ENCODE data around the gene SPEF1.
"Not testable (repeated sequence)": the region's sequence is repeated elsewhere in the genome, so short reads cannot be mapped to it uniquely, and the experiment has no call there.

Gene SPEF1

GRCh38 chr20:3808544-3808943 is 27.3 kb upstream of the SPEF1 start:
- no peak for DNase-seq

- no peak for DNase-seq
Measured at GRCh38 chr20:3804781-3805180, 23.5 kb upstream of the SPEF1 start.

GRCh38 chr20:3804254-3804751 is 23.1 kb upstream of the SPEF1 start:
- DNase-seq: no peak

- no peak for DNase-seq
Measured at GRCh38 chr20:3803854-3804253, 22.6 kb upstream of the SPEF1 start.

GRCh38 chr20:3803289-3803688 is 22.0 kb upstream of the SPEF1 start:
- DNase-seq: no peak

- no peak for DNase-seq
Measured at GRCh38 chr20:3802524-3803239, 21.4 kb upstream of the SPEF1 start.

- no peak for DNase-seq
Measured at GRCh38 chr20:3801846-3802245, 20.6 kb upstream of the SPEF1 start.

GRCh38 chr20:3801299-3801698 is 20.1 kb upstream of the SPEF1 start:
- no peak for DNase-seq

DNA sequence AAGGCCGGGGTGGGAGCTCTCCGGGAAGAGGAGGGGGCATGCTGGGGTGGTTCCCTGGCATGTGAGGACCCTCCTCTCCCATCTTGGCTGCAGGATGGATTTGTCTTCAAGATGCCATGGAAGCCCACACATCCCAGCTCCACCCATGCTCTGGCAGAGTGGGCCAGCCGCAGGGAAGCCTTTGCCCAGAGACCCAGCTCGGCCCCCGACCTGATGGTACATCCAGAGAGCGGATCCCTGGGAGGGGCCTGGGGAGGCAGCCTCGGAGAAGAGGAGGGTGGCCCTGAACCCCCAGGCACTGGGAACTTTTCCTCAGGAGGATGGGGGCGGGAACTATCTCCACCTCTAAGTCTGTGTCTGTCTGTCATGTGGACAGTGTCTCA is 19.6 kb upstream of the SPEF1 start:
- DNase-seq: no peak

DNA sequence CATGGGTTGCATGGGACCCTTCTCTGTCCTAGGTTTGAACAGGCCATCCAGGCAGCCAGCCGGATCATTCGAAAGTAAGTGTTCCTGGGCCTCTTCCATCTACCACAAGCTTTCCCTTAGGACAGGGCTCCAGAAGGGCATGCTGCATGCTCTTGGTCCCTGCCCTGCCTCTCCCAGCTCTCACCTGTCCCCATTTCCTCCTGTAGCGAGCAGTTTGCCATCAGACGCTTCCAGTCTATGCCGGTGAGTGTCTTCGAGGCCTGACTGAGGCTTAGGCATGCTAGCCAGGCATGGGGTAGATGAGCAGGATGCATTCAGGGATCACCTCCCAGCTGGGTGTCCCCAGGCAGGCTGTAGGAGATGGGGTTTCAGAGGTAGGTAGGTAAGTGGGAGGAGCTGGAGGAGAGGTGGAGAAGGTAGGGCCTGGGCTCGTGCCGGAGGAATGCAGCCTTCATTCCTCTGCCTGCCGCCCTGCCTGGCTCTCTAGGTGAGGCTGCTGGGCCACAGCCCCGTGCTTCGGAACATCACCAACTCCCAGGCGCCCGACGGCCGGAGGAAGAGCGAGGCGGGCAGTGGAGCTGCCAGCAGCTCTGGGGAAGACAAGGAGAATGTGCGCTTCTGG is 19.1 kb upstream of the SPEF1 start:
- no peak for DNase-seq

DNA sequence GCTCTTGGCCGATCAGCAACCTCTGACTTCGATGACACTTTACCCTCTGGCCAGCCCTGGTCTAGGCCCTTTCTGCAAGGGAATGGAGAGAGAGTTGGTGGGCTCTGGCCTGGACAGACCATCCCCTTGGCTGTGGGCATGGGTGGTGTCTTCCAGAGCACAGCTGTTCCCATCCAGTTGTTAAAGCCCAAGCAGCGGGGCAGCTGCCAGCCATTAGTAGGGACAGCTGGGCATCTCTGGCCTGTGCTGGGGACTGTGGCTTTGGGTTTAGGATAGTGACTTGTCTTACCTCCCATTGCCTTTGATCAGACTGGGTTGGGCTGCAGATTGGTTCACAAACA is 17.6 kb upstream of the SPEF1 start:
- peak; percentile 36 for DNase-seq

DNA sequence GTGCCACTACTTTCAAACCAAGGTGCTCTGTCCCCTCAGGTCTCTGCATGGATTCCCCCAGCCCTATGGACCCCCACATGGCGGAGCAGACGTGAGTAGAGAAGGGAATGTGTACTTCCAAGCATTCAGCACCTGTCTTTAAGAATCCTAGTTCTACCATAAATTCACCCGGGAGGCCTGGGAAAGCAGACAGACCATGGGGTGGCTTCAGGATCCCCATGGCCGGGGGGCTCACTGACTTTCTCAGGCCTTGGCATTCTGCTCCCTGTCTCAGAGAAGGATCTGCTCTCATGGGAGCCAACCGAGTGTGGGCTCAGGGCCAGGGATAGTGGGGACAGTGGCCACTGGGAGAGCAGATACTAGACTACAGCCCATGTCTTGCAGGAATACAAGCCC is 17.1 kb upstream of the SPEF1 start:
- no peak for DNase-seq

DNA sequence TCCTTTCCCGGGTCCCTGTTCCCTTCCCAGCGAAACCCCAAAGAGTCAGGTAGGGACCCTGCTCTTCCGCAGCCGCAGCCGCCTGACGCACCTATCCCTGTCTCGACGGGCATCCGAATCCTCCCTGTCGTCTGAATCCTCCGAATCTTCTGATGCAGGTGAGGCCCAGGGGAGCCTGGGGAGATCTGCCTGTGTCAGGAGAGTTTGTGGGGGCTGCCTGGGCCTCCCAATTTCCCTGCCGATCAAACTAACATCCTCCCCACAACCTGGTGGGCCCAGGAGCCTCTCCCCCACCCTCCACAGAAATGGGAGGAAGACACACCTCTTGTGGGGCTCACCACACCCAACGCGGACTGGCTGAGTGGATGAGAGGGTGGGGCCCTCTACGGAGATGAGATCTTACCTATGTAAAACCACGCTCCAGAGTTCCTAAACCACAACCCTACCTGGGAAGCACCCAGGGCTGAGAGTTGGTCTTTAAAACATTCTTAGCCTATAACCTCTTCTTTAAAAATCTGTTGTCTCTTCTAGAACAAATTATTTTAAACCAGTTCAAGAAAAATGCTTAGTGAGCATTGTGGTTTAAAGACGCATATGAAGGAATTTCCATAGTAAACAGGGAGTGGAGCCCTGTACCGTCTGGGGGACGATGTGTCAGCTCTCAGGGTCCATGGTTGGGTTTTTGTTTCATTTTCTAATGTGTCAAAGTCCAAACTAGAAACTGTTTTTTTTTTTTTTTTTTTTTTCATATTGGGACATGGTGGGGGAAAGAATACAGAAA is 16.5 kb upstream of the SPEF1 start:
- no peak for DNase-seq

- no peak for DNase-seq
Measured at GRCh38 chr20:3797226-3797545, 15.9 kb upstream of the SPEF1 start.

DNA sequence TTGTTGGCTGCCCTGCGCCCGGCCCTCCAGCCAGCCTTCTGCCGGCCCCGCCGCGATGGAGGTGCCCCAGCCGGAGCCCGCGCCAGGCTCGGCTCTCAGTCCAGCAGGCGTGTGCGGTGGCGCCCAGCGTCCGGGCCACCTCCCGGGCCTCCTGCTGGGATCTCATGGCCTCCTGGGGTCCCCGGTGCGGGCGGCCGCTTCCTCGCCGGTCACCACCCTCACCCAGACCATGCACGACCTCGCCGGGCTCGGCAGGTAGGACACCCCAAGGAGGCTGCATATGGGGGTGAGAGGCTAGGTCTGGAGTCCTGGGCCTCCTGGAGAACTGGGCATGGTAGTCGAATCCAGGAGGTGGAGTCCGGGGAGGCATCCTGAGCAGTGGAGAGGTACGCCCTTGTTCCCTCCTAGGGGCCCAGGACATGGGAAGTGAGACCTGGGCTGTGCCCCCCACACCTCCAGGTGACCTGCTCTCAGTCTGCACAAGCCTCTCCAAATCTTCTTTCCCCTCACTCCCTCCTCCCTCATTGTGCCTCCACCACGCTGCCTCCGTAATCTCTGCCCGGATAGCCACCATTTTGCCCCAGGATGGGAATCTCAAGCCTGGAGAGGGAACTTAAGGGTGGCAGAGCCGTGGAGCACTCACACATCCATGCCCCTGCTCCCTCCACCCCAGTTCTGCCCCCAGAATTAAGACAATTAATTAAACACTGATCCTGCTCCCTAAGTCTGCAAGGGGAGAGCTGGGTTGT is 15.4 kb upstream of the SPEF1 start:
- DNase-seq: no peak

GRCh38 chr20:3795511-3796468 is 14.5 kb upstream of the SPEF1 start, which contains the start of gene CDC25B:
Gene CDC25B (plus strand): TSS chr20:3796310. CDS start chr20:3796532, 222 bp downstream.
- peak; percentile 96 for DNase-seq

DNA sequence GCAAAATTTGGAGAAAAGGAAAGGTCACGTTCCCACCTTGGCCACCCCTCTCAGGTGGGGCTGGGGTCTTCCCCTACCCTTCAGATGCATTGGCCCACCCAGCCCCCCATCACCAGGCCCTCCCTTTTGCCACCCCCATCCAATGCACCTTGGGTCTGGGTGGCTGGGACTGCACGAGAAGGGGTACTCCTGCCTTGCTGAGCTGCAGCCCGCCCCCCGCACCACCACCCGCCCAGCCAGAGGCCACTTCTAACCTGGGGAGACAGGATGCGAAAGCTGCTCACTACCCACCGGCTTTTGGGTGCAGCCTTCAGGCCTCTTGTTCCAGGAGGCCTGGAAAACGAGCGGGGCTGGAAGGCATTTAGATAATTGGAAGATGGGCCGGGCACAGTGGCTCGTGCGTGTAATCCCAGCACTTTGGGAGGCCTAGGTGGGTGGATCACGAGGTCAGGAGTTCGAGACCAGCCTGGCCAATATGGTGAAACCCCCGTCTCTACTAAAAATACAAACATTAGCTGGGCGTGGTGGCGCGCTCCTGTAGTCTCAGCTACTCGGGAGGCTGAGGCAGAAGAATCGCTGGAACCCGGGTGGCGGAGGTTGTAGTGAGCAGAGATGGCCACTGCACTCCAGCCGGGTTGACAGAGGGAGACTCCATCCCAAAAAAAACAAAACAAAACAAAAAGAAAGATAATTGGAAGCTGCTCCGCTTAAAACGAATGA is 13.6 kb upstream of the SPEF1 start:
- no peak for DNase-seq

GRCh38 chr20:3794168-3794567 is 12.9 kb upstream of the SPEF1 start:
- DNase-seq: not testable (repeated sequence)

DNA sequence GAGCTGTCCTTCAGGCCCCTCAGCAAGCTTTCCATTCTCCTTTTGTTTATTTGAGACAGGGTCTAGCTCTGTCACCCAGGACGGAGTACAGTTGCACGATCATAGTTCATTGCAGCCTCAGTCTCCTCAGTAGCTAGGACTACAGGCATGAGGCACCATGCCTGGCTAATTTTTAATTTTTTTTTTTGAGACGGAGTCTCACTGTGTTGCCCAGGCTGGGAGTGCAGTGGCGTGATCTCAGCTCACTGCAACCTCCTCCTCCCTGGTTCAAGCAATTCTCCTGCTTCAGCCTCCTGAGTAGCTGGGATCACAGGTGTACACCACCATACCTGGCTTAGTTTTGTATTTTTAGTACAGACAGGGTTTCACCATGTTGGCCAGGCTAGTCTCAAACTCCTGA is 8.0 kb upstream of the SPEF1 start:
- DNase-seq: not testable (repeated sequence)

DNA sequence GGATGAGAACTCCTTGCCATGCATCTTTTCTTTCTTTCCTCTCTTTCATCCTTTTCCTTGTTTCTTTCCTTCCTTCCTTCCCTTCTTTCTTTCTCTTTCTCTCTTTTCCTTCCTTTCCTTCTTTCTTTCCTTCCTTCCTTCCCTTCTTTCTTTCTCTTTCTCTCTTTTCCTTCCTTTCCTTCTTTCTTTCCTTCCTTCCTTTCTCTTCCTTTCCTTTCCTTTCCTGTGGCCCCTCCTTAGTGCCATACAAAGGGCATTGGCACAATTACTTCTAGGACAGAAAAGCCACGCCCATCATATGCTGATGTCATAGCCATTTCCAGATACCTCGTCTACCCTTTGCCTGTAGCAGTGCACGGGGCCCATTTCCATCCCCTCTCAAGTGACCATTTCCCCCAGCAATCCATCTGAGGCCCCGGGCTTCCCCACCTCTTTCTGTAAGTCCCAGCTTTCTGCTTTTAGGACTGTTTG is 7.5 kb upstream of the SPEF1 start:
- DNase-seq: no peak

DNA sequence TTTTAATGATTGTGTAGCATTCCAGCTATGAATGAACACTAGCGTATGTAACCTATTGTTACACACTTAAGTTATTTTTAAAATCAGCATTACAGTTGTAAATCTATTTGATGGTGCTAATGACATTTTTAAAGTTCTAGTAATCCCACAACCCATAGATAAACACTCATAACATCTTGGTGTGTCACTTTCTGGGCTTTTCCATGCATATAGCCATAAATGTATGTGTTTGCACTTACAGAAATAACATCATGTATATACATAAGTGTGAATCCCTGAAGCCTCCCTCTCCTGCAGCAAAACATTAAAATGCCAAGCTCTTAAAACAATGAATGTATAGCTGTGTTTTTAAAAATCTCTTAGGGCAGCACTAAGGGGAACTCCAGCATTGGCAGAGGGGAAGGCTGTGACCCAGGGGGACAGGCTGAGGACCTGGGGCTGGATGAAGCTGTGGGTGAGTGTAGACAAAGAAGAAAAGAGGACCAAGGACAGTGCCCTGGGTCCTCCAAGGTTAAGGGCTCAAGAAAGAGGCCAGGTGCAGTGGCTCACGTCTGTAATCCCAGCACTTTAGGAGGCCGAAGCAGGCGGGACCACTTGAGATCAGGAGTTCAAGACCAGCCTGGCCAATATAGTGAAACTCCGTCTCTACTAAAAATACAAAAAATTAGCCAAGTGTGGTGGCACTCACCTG is 6.2 kb upstream of the SPEF1 start:
- no peak for DNase-seq

Data from NCI-H2171 treated with DMSO at 0.1 percent for 48 hours (cell line).